Jurkat, Clone E6-1 (cell line): ENCODE measurements around the gene MAGEA3.
"Not testable (repeated sequence)": the region's sequence is repeated elsewhere in the genome, so short reads cannot be mapped to it uniquely, and the experiment has no call there.

Experiments
- DNase-seq: peaks from one replicate; pipeline ENCODE4 v3.0.0-alpha.2; 2011; ENCODE audit warnings: low read depth, low spot score
- H3K4me3 ChIP-seq: 2 replicates; pipeline ENCODE4 v1.5.1; 2011; ENCODE audit warnings: mild to moderate bottlenecking, low read length, control low read depth, moderate library complexity

Gene MAGEA3

GRCh38 chrX:152734143-152734858 lies 35.7 kb downstream of the MAGEA3 start:
- not testable (repeated sequence) for H3K4me3 ChIP-seq, DNase-seq

- no peak for DNase-seq
- H3K4me3 ChIP-seq = no peak overlapping the region
These were observed 36.5 kb downstream of the MAGEA3 start for GRCh38 chrX:152735101-152735500.

GRCh38 chrX:152735860-152736511 lies 37.4 kb downstream of the MAGEA3 start:
- H3K4me3 ChIP-seq = no peak overlapping the region
- DNase-seq = no peak

GRCh38 chrX:152736528-152736927 lies 37.9 kb downstream of the MAGEA3 start:
- not testable (repeated sequence) for H3K4me3 ChIP-seq, DNase-seq

GRCh38 chrX:152738560-152738959 lies 40.0 kb downstream of the MAGEA3 start:
- DNase-seq = no peak
- no peak overlapping the region for H3K4me3 ChIP-seq
